ENCODE results near the gene YWHAH.

- TF ChIP-seq GABPA (IDR thresholded peaks at IDR 0.05; ENCODE audit: low read depth) (no peak), CTCF (IDR thresholded peaks at IDR 0.05; ENCODE audit: insufficient read depth, low read length) (no peak), REST (IDR thresholded peaks at IDR 0.05; ENCODE audit: insufficient replicate concordance, low read depth) (no peak), POLR2AphosphoS5 (IDR thresholded peaks at IDR 0.05; ENCODE audit: low read depth) (peak; percentile 76; the same call in 1 of the 2 replicates)
Observed at GRCh38 chr22:31943978-31944699, at the start of gene YWHAH.

Data from HL-60 (cell line).